OCI-LY7 (cell line): ENCODE data around the gene NHERF2. TPM values are rescaled to one million over a fixed set of nuclear protein-coding genes. Genes with fewer than 3 reads are reported as not detected.
A peak's percentile ranks its signal among the peaks of the same experiment; 100 is the strongest.

ENCODE experiments used
- BruUV-seq: library from RNA; stranded (reverse); fragments of 400-500 nt; replicated peaks from 2 replicates; lab custom pipeline; 2021; lab: Mats Ljungman, UMichigan
- CTCF ChIA-PET: fragments of 300-600 bp; sonication (Branson Sonifier 250); formaldehyde crosslinking; loops from one replicate; lab custom pipeline; 2022; ENCODE audit warnings: antibody characterized with exemption; ENCODE audit not compliant: unreplicated experiment; lab: Charles Lee
- POLR2A ChIA-PET: fragments of 300-600 bp; sonication (Branson Sonifier 250); formaldehyde crosslinking; loops from one replicate; lab custom pipeline; 2022; ENCODE audit warnings: antibody characterized with exemption; lab: Charles Lee
- DNase-seq: peaks from one replicate; pipeline ENCODE4 v3.0.0-alpha.2; 2015; ENCODE audit warnings: low spot score
- H2AFZ ChIP-seq: fragments of 200-600 bp; sonication (generic), shearing (Covaris generic); 2 replicates; pipeline ENCODE4 v1.6.1; 2014; ENCODE audit warnings: mild to moderate bottlenecking, antibody characterized with exemption, low read length, moderate library complexity
- H3K27ac ChIP-seq: fragments of 200-600 bp; sonication (generic); 2 replicates; pipeline ENCODE4 v1.5.1; 2014; ENCODE audit warnings: mixed run types, low read depth, mild to moderate bottlenecking, moderate library complexity, low read length, inconsistent platforms; ENCODE audit not compliant: poor library complexity, severe bottlenecking
- H3K36me3 ChIP-seq: fragments of 200-600 bp; sonication (generic); 2 replicates; pipeline ENCODE4 v1.6.1; 2014; ENCODE audit warnings: mild to moderate bottlenecking, antibody characterized with exemption, low read length, moderate library complexity, mixed read lengths; ENCODE audit not compliant: insufficient read depth
- H3K4me1 ChIP-seq: fragments of 200-600 bp; sonication (generic); 2 replicates; pipeline ENCODE4 v1.5.1; 2014; ENCODE audit warnings: mild to moderate bottlenecking, low read length; ENCODE audit not compliant: insufficient read depth, poor library complexity, severe bottlenecking
- H3K4me2 ChIP-seq: fragments of 200-600 bp; sonication (generic); 2 replicates; pipeline ENCODE4 v1.6.1; 2014; ENCODE audit warnings: mild to moderate bottlenecking, low read length
- H3K4me3 ChIP-seq: fragments of 200-600 bp; sonication (generic); 2 replicates; pipeline ENCODE4 v1.5.1; 2014; ENCODE audit warnings: mild to moderate bottlenecking, low read depth, low read length; ENCODE audit not compliant: poor library complexity, severe bottlenecking
- H3K79me2 ChIP-seq: fragments of 200-600 bp; sonication (generic); 2 replicates; pipeline ENCODE4 v1.6.1; 2016; ENCODE audit warnings: low read depth, mild to moderate bottlenecking, low read length, moderate library complexity, mixed read lengths; ENCODE audit not compliant: insufficient read depth
- H3K9me2 ChIP-seq: fragments of 200-600 bp; sonication (generic); 2 replicates; pipeline ENCODE4 v1.6.1; 2016; ENCODE audit warnings: mild to moderate bottlenecking, low read length, mixed read lengths; ENCODE audit not compliant: insufficient read depth
- H3K9me3 ChIP-seq: fragments of 200-600 bp; sonication (generic); 2 replicates; pipeline ENCODE4 v1.6.1; 2014; ENCODE audit warnings: mild to moderate bottlenecking, mixed run types, low read length, mixed read lengths
- H4K20me1 ChIP-seq: fragments of 200-600 bp; sonication (generic); 2 replicates; pipeline ENCODE4 v1.6.1; 2014; ENCODE audit warnings: mild to moderate bottlenecking, antibody characterized with exemption, low read length, moderate library complexity, mixed read lengths; ENCODE audit not compliant: insufficient read depth
- EZH2phosphoT487 ChIP-seq: fragments of 200-600 bp; sonication (generic); IDR thresholded peaks from 2 replicates; pipeline ENCODE4 v1.6.1; 2018; ENCODE audit warnings: low read depth, borderline replicate concordance, mild to moderate bottlenecking, mixed run types, antibody characterized with exemption, low read length, moderate library complexity, mixed read lengths
- intact Hi-C: fragments of 100-400 bp; cut with micrococcal nuclease; formaldehyde crosslinking; loops from one replicate; pipeline ENCODE4 v1.10.0; 2022; ENCODE audit not compliant: unreplicated experiment
- total RNA-seq, 2 experiments: library from RNA; depleted of rRNA in 1 of 2; stranded (reverse); fragments of >200 nt in 1 of 2; shearing (Covaris generic) in 1 of 2; gene quantifications; 2 replicates each; pipeline ENCODE4 v1.2.3, GENCODE V29; 2014 to 2022
- TF ChIP-seq, protein P1 (sequence below): fragments of 200-600 bp; sonication (generic); conservative IDR thresholded peaks from 2 replicates; pipeline ENCODE4 v1.5.1; 2014; ENCODE audit warnings: mild to moderate bottlenecking, antibody characterized with exemption, low read length, moderate library complexity, mixed read lengths

Gene NHERF2
- total RNA-seq, 2 experiments from 2014 or later = 0.27 TPM; not detected in 1

DNA sequence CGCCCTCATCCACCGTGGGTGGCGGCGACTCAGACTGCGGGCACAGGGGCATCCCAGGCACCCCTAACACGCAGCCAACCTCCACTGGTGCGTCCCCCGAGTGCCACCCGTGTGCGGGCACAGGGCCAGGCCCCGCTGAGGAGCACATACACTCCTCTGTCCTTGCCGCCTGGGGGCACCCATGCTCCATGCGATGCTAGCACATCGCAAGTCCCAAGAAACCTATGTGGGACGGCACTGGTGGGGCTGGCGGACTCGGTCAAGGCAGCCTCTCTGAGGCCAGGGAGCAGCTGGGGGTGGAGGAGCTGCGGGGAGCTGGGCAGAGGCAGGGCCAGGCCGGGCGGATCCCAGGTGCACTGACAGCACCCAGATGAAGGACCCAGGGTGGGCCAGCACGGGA is 21.1 kb upstream of the NHERF2 start:
- Histone ChIP-seq H4K20me1 (peaks cover 10% of the 10 kb centered on the region), H3K79me2 (peaks cover 41% of the 10 kb centered on the region), H3K9me3 (no peaks in the 10 kb centered on the region), H3K4me1 (peaks cover 33% of the 10 kb centered on the region), H3K36me3 (peaks cover 46% of the 10 kb centered on the region), H2AFZ (no peak overlapping the region), H3K4me2 (no peak overlapping the region), H3K9me2 (no peaks in the 10 kb centered on the region), H3K4me3 (no peak overlapping the region), H3K27ac (no peak overlapping the region)
- intact Hi-C loops = no loop called here
- BruUV-seq = no TSS peak
- ChIA-PET POLR2A (no interaction called here), CTCF (no interaction called here)
- no peak for DNase-seq
- no peak for TF ChIP-seq EZH2phosphoT487
- TF ChIP-seq, protein P1, sequence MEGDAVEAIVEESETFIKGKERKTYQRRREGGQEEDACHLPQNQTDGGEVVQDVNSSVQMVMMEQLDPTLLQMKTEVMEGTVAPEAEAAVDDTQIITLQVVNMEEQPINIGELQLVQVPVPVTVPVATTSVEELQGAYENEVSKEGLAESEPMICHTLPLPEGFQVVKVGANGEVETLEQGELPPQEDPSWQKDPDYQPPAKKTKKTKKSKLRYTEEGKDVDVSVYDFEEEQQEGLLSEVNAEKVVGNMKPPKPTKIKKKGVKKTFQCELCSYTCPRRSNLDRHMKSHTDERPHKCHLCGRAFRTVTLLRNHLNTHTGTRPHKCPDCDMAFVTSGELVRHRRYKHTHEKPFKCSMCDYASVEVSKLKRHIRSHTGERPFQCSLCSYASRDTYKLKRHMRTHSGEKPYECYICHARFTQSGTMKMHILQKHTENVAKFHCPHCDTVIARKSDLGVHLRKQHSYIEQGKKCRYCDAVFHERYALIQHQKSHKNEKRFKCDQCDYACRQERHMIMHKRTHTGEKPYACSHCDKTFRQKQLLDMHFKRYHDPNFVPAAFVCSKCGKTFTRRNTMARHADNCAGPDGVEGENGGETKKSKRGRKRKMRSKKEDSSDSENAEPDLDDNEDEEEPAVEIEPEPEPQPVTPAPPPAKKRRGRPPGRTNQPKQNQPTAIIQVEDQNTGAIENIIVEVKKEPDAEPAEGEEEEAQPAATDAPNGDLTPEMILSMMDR = no peak

DNA sequence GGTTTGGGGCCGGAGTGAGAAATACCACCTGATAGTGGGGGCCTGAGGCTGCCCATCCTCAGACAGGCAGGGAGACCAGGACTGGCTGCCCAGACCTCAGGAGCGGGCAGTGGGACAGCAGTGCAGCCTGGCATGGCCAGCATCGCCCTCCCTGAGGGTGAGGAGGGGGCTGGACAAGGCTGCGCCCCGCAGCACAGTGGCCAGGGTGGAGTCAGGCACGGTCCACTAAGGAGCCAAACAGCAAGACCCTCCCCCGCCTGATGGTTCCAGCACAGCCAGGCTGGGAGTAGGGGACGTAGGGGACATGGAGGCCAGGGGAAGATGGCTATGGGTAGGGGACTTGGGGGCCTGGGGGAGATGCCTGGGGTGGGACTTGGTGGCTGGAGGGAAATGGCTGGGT is 20.4 kb upstream of the NHERF2 start:
- H3K4me2 ChIP-seq = no peak overlapping the region
- H3K4me1 ChIP-seq = peaks cover 36% of the 10 kb centered on the region
- H4K20me1 ChIP-seq = peaks cover 10% of the 10 kb centered on the region
- no peaks in the 10 kb centered on the region for H3K9me2 ChIP-seq
- H3K36me3 ChIP-seq = peaks cover 39% of the 10 kb centered on the region
- no peak overlapping the region for H2AFZ ChIP-seq
- no peak for DNase-seq
- POLR2A ChIA-PET = no interaction called here
- CTCF ChIA-PET = no interaction called here
- no peak overlapping the region for H3K4me3 ChIP-seq
- no peaks in the 10 kb centered on the region for H3K9me3 ChIP-seq
- intact Hi-C loops = no loop called here
- H3K79me2 ChIP-seq = peaks cover 42% of the 10 kb centered on the region
- no peak for TF ChIP-seq EZH2phosphoT487
- TF ChIP-seq, protein P1 = no peak
- no TSS peak for BruUV-seq
- no peak overlapping the region for H3K27ac ChIP-seq

DNA sequence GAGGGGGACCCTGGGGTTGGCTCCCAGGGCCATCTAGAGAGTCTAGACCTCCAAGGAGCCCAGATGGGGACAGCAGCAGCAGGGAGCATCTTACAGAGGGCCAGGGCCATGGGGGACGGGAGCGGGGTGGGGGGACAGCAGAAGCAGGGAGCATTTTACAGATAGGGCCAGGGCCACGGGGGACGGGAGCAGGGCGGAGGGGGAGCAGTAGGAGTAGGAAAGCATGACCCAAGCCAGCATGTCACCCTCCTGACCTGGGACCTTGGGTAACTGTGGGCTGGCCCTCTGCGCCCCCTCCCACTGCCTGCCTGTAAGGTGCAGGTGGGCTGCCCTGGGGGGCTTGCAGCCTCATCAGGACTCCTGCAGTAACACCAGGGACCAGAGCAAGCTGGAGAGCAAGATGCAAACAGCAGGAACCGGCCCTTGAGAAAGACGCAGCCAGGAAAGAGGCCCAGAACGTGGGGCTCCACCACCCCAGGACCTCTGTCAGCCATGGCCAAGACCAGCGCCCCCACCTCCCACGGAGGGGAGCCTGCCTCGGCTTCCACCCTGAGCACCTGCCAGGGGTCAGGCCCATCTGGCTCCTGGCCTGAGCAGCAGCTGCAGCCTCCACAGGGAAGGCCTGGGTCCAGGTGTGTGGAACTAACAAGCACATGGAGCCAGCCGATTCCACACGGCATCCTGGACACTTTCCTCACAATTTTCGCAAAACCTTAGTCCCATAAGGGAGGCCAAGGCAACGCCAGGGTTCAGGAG is 19.4 kb upstream of the NHERF2 start:
- peaks cover 10% of the 10 kb centered on the region for H4K20me1 ChIP-seq
- no peak for DNase-seq
- peak overlapping the region; percentile 62 for H3K27ac ChIP-seq
- peaks cover 36% of the 10 kb centered on the region for H3K4me1 ChIP-seq
- H3K79me2 ChIP-seq = peaks cover 42% of the 10 kb centered on the region
- H3K9me2 ChIP-seq = no peaks in the 10 kb centered on the region
- no peaks in the 10 kb centered on the region for H3K9me3 ChIP-seq
- ChIA-PET CTCF (no interaction called here), POLR2A (interaction anchor here (1.5 kb wide), 1 partner anchor 148 kb away, joined by 4 read pairs; the partner anchor contains the start of gene TRAF7)
- peak overlapping the region; percentile 98 for H3K4me2 ChIP-seq
- H3K36me3 ChIP-seq = peaks cover 30% of the 10 kb centered on the region
- no peak overlapping the region for H2AFZ ChIP-seq
- no TSS peak for BruUV-seq
- peak overlapping the region; percentile 93 for H3K4me3 ChIP-seq
- TF ChIP-seq, protein P1 = no peak
- TF ChIP-seq EZH2phosphoT487 = no peak
- intact Hi-C loops = no loop called here
